Measurements from ENCODE around the gene C10orf62. TPM values are rescaled to one million over a fixed set of nuclear protein-coding genes. Genes with fewer than 3 reads are reported as not detected.

The C10orf62 gene
- total and polyA plus RNA-seq, 2 donors (not counting 3 experiments of a cell fraction or from before 2014, with no cell fraction given), result not detected

GRCh38 chr10:97631098-97631497 is 41.6 kb downstream of the C10orf62 start:
- Histone ChIP-seq H3K9ac (replicated peaks; ENCODE audit: extremely low read depth, insufficient read depth, low read length) (no peak overlapping the region), H4K20me1 (replicated peaks; ENCODE audit: control insufficient read depth, extremely low read depth, insufficient read depth, low read length) (no peaks in the 10 kb centered on the region), H3K27me3 (ENCODE audit: control insufficient read depth in 2 of 2, insufficient read depth in 2 of 2, low read length in 2 of 2) (no peaks in the 10 kb centered on the region), H3K9me1 (replicated peaks; ENCODE audit: control insufficient read depth, extremely low read depth, insufficient read depth, low read length) (no peaks in the 10 kb centered on the region), H3K9me3 (replicated peaks; ENCODE audit: control insufficient read depth, insufficient read depth, low read length) (no peaks in the 10 kb centered on the region), H3K79me2 (ENCODE audit: control insufficient read depth, insufficient read depth, low read length) (no peaks in the 10 kb centered on the region), H2AFZ (ENCODE audit: low read depth, low read length) (no peak overlapping the region), H3K27ac (ENCODE audit: insufficient read depth, low read depth, low read length) (no peak overlapping the region), H3K36me3 (ENCODE audit: control insufficient read depth in 2 of 2, extremely low read depth in 1 of 2, insufficient read depth in 2 of 2, low read length in 2 of 2) (no peaks in the 10 kb centered on the region), H3K4me1 (ENCODE audit: control insufficient read depth, extremely low read depth, insufficient read depth, low read length) (peaks cover 3% of the 10 kb centered on the region), H3K4me2 (ENCODE audit: insufficient read depth, low read length) (no peak overlapping the region), H3K4me3 (replicated peaks in 1 of 3; ENCODE audit: insufficient read depth in 1 of 3, low read depth in 1 of 3, low read length in 3 of 3) (no peak overlapping the region)
- FAIRE-seq, result no peak
- DNase-seq (ENCODE audit: low read depth, low spot score), result no peak
- TF ChIP-seq MAX (IDR thresholded peaks at IDR 0.05; ENCODE audit: insufficient read depth, insufficient read length) (no peak), POLR2A (IDR thresholded peaks at IDR 0.05; ENCODE audit: low read depth, low read length) (no peak), MYC (IDR thresholded peaks at IDR 0.05; ENCODE audit: low read depth, low read length) (no peak), EZH2 (IDR thresholded peaks at IDR 0.05; ENCODE audit: borderline replicate concordance, low read depth, low read length, severe bottlenecking) (no peak), FOS (IDR thresholded peaks at IDR 0.05; ENCODE audit: borderline replicate concordance, insufficient read depth, low read length) (no peak), JUN (IDR thresholded peaks at IDR 0.05; ENCODE audit: borderline replicate concordance, insufficient read depth, insufficient read length, low read depth) (no peak), POLR2AphosphoS5 (IDR thresholded peaks at IDR 0.05; ENCODE audit: insufficient read depth, low read depth, low read length) (no peak), GATA2 (IDR thresholded peaks at IDR 0.05; ENCODE audit: insufficient read depth, insufficient read length, low read depth, low read length) (no peak), CTCF (IDR thresholded peaks at IDR 0.05; ENCODE audit: extremely low read depth in 1 of 2, insufficient read depth in 1 of 2, low read depth in 1 of 2, low read length in 2 of 2) (no peak)
- POLR2A ChIA-PET, result no interaction called here
- dilution Hi-C loops (cut with MboI; ENCODE audit: extremely low pct_ligation_motif_present, low sequenced_read_pairs), result no loop called here
- CTCF ChIA-PET, result no interaction called here
- intact Hi-C loops (cut with micrococcal nuclease), result no loop called here
- no TSS peak for BruUV-seq (replicated peaks)

Data from endothelial cell of umbilical vein (primary cell).